SK-N-SH (cell line): Measurements from ENCODE around the gene PLS3. TPM values are rescaled to one million over a fixed set of nuclear protein-coding genes. Genes with fewer than 3 reads are reported as not detected.

ENCODE experiments used
- CTCF ChIA-PET: fragments of 300-600, 350-600 bp; formaldehyde crosslinking; extraction: SDS; loops from one replicate; lab custom pipeline; 2021; lab: Yijun Ruan, JAX
- POLR2A ChIA-PET: fragments of 350-600 bp; sonication (Branson Sonifier 250); formaldehyde crosslinking; extraction: SDS; loops from one replicate; lab custom pipeline; 2020; ENCODE audit warnings: antibody characterized with exemption, inconsistent platforms; lab: Yijun Ruan, JAX
- DNase-seq: peaks from one replicate; pipeline ENCODE4 v3.0.0; 2012
- H2AFZ ChIP-seq: fragments of 200-600 bp; sonication (generic); 2 replicates; pipeline ENCODE4 v1.8.1; 2016; ENCODE audit warnings: antibody characterized with exemption, mild to moderate bottlenecking, low read depth
- H3F3A ChIP-seq: fragments of 200-600 bp; sonication (generic); replicated peaks from 2 replicates; pipeline ENCODE3; 2016; ENCODE audit warnings: antibody characterized with exemption, mild to moderate bottlenecking; ENCODE audit not compliant: insufficient read depth
- H3K27ac ChIP-seq, 2 experiments: fragments of 200-500 bp in 1 of 2; fragments of 200-600 bp in 1 of 2; sonication (Bioruptor generic) in 1 of 2; sonication (generic), shearing (Covaris generic) in 1 of 2; 2 replicates each; pipeline versions ENCODE4 v1.5.1 to v1.6.1; 2014 to 2016; ENCODE audit warnings: low read depth in 2 of 2, inconsistent platforms in 1 of 2, low read length in 1 of 2, mild to moderate bottlenecking in 1 of 2, mixed read lengths in 1 of 2
- H3K27me3 ChIP-seq: fragments of 200-600 bp; sonication (generic), shearing (Covaris generic); 2 replicates; pipeline ENCODE4 v1.6.1; 2016; ENCODE audit warnings: mixed run types; ENCODE audit not compliant: insufficient read depth
- H3K36me3 ChIP-seq, 2 experiments: fragments of 200-500 bp in 1 of 2; fragments of 200-600 bp in 1 of 2; sonication (Bioruptor generic) in 1 of 2; sonication (generic) in 1 of 2; replicated peaks in 1 of 2; 2 replicates each; pipeline versions ENCODE3 to v1.5.1; 2014 to 2016; ENCODE audit warnings: low read length in 1 of 2, mild to moderate bottlenecking in 1 of 2; ENCODE audit not compliant: insufficient read depth in 2 of 2, control insufficient read depth in 1 of 2
- H3K4me1 ChIP-seq, 2 experiments: fragments of 200-500 bp in 1 of 2; fragments of 200-600 bp in 1 of 2; sonication (Bioruptor generic) in 1 of 2; sonication (generic), shearing (Covaris generic) in 1 of 2; 2 replicates each; pipeline versions ENCODE4 v1.5.1 to v1.6.1; 2014 to 2016; ENCODE audit warnings: low read depth in 1 of 2, low read length in 1 of 2, mixed run types in 1 of 2; ENCODE audit not compliant: insufficient read depth in 2 of 2, control insufficient read depth in 1 of 2
- H3K4me2 ChIP-seq: fragments of 200-600 bp; sonication (generic), shearing (Covaris generic); 2 replicates; pipeline ENCODE4 v1.6.1; 2017; ENCODE audit warnings: mixed run types
- H3K4me3 ChIP-seq, 2 experiments: fragments of 200-500 bp in 1 of 2; fragments of 200-600 bp in 1 of 2; sonication (Bioruptor generic) in 1 of 2; sonication (generic), shearing (Covaris generic) in 1 of 2; 2 replicates each; pipeline versions ENCODE4 v1.5.1 to v1.8.1; 2014 to 2016; ENCODE audit warnings: low read depth in 2 of 2, inconsistent platforms in 1 of 2, low read length in 1 of 2, mild to moderate bottlenecking in 1 of 2, mixed read lengths in 1 of 2, moderate library complexity in 1 of 2
- H3K79me2 ChIP-seq: fragments of 200-600 bp; sonication (generic); 2 replicates; pipeline ENCODE4 v1.8.1; 2017; ENCODE audit warnings: mild to moderate bottlenecking; ENCODE audit not compliant: insufficient read depth
- H3K9ac ChIP-seq: fragments of 200-600 bp; sonication (generic); 2 replicates; pipeline ENCODE4 v1.6.1; 2017; ENCODE audit warnings: mixed run types
- H3K9me2 ChIP-seq: fragments of 200-600 bp; sonication (generic); 2 replicates; pipeline ENCODE4 v1.6.1; 2017; ENCODE audit warnings: mixed run types
- H3K9me3 ChIP-seq: fragments of 200-600 bp; sonication (generic); 2 replicates; pipeline ENCODE4 v1.6.1; 2017; ENCODE audit warnings: mixed run types, mild to moderate bottlenecking, moderate library complexity
- H4K20me1 ChIP-seq: fragments of 200-600 bp; sonication (generic); 2 replicates; pipeline ENCODE4 v1.6.1; 2017; ENCODE audit warnings: mild to moderate bottlenecking, mixed run types; ENCODE audit not compliant: insufficient read depth
- CHD2 ChIP-seq: fragments of 150-350 bp; IDR thresholded peaks from 2 replicates; pipeline ENCODE4 v1.6.1; 2018; ENCODE audit warnings: low read length; ENCODE audit not compliant: partially characterized antibody
- CTCF ChIP-seq: fragments of 200-600 bp; sonication (generic); IDR thresholded peaks from 2 replicates; pipeline ENCODE4 v1.6.1; 2017; ENCODE audit warnings: antibody characterized with exemption, mild to moderate bottlenecking, moderate library complexity
- EP300 ChIP-seq, 2 experiments: IDR thresholded peaks; 2 replicates each; pipeline versions ENCODE4 v1.4.0 to v1.6.1; 2012; ENCODE audit warnings: borderline replicate concordance in 1 of 2, low read depth in 1 of 2, low read length in 1 of 2
- EZH2phosphoT487 ChIP-seq: fragments of 200-600 bp; sonication (generic); IDR thresholded peaks from 2 replicates; pipeline ENCODE4 v1.6.1; 2017; ENCODE audit warnings: low read depth, mixed run types, mild to moderate bottlenecking, antibody characterized with exemption, moderate library complexity, borderline replicate concordance
- FOXJ3 ChIP-seq: sonication (generic); formaldehyde crosslinking; IDR thresholded peaks from 2 replicates; pipeline ENCODE4 v1.5.1; 2020; ENCODE audit warnings: mild to moderate bottlenecking, missing genetic modification reagents
- GABPA ChIP-seq: IDR thresholded peaks from 2 replicates; pipeline ENCODE4 v1.4.0; 2012; ENCODE audit warnings: low read depth, mild to moderate bottlenecking
- GATA2 ChIP-seq: sonication (generic); formaldehyde crosslinking; IDR thresholded peaks from 2 replicates; pipeline ENCODE4 v1.5.0; 2020; ENCODE audit warnings: mild to moderate bottlenecking, missing genetic modification reagents
- IRF3 ChIP-seq: fragments of 150-350 bp; IDR thresholded peaks from 2 replicates; pipeline ENCODE4 v1.6.1; 2016; ENCODE audit warnings: mild to moderate bottlenecking, low read depth, low read length
- JUND ChIP-seq: IDR thresholded peaks from 2 replicates; pipeline ENCODE4 v1.4.0; 2012
- MEF2A ChIP-seq: IDR thresholded peaks from 2 replicates; pipeline ENCODE4 v1.4.0; 2012; ENCODE audit warnings: low read depth, borderline replicate concordance
- MXI1 ChIP-seq: IDR thresholded peaks from 2 replicates; pipeline ENCODE4 v1.6.1; 2012; ENCODE audit warnings: mild to moderate bottlenecking, low read depth, low read length, improper control_type of control experiment
- POLR2AphosphoS5 ChIP-seq: IDR thresholded peaks from 2 replicates; pipeline ENCODE4 v1.6.1; 2012; ENCODE audit warnings: low read depth, low read length
- RAD21 ChIP-seq: IDR thresholded peaks from 2 replicates; pipeline ENCODE4 v1.6.1; 2012; ENCODE audit warnings: mild to moderate bottlenecking, low read length
- RCOR1 ChIP-seq: fragments of 150-350 bp; IDR thresholded peaks from 2 replicates; pipeline ENCODE4 v1.6.1; 2017; ENCODE audit warnings: antibody characterized with exemption, low read length
- REST ChIP-seq: IDR thresholded peaks from 2 replicates; pipeline ENCODE4 v1.6.1; 2012; ENCODE audit warnings: mild to moderate bottlenecking, low read depth, low read length, moderate library complexity
- SIN3A ChIP-seq: IDR thresholded peaks from 2 replicates; pipeline ENCODE4 v1.6.1; 2012; ENCODE audit warnings: low read depth, mild to moderate bottlenecking, low read length, moderate library complexity, borderline replicate concordance
- SMC3 ChIP-seq: IDR thresholded peaks from 2 replicates; pipeline ENCODE4 v1.6.1; 2012; ENCODE audit warnings: low read depth, low read length, improper control_type of control experiment
- TCF12 ChIP-seq: IDR thresholded peaks from 2 replicates; pipeline ENCODE4 v1.4.0; 2012
- USF2 ChIP-seq: fragments of 150-350 bp; IDR thresholded peaks from 2 replicates; pipeline ENCODE4 v1.6.1; 2017; ENCODE audit warnings: antibody characterized with exemption, low read length, low read depth, borderline replicate concordance
- WGBS: methylation state at CpG from one replicate; pipeline ENCODE4 v1.1.6; 2017; ENCODE audit warnings: low lambda C conversion rate; 5-methylcytosine and 5-hydroxymethylcytosine counted together
- polyA plus RNA-seq, 3 experiments: library from polyadenylated mRNA; depleted of rRNA; stranded (reverse); fragments of >200 nt; gene quantifications; 2 replicates each; pipeline ENCODE4 v1.2.3, GENCODE V29; 2012

The PLS3 gene
- polyA plus RNA-seq, 1 of the 3 experiments (the other 2 are of a cell fraction) = 35.7 TPM

- WGBS = 49% methylated on average over 5 of the region's 5 CpGs
- H3K36me3 ChIP-seq = peaks cover 8 to 12% of the 10 kb centered on the region in 2 experiments
- no peaks in the 10 kb centered on the region for H3K79me2 ChIP-seq
- no peak overlapping the region for H3K4me3 ChIP-seq
- no peaks in the 10 kb centered on the region; the same call in 1 of the 2 replicates for H3K27me3 ChIP-seq
- H3K4me2 ChIP-seq = no peak overlapping the region
- no peak overlapping the region for H3K27ac ChIP-seq
- H3K9me3 ChIP-seq = no peaks in the 10 kb centered on the region
- TF ChIP-seq SIN3A (no peak), EP300 (IDR thresholded peaks at IDR 0.05; ENCODE audit: borderline replicate concordance in 1 of 2, low read depth in 1 of 2, low read length in 1 of 2) (no peak), EZH2phosphoT487 (no peak), TCF12 (no peak), MXI1 (no peak), POLR2AphosphoS5 (no peak), RCOR1 (no peak), CTCF (no peak), FOXJ3 (no peak), RAD21 (no peak), GATA2 (no peak), SMC3 (no peak), IRF3 (no peak), GABPA (no peak), USF2 (no peak), JUND (no peak), MEF2A (no peak), REST (no peak), CHD2 (no peak)
- ChIA-PET POLR2A (no interaction called here), CTCF (interaction anchor here (1.0 to 6.2 kb wide), 3 partner anchors 9 to 41 kb away, joined by 5 to 37 read pairs (median 6); no protein-coding TSS in a partner anchor)
- no peaks in the 10 kb centered on the region for H3K9me2 ChIP-seq
- H2AFZ ChIP-seq = no peak overlapping the region
- DNase-seq = no peak
- H3K4me1 ChIP-seq = no peaks in the 10 kb centered on the region
- H3K9ac ChIP-seq = no peak overlapping the region
- no peaks in the 10 kb centered on the region for H3F3A ChIP-seq
- H4K20me1 ChIP-seq = no peaks in the 10 kb centered on the region
Observed at GRCh38 chrX:115649461-115650063, 88.6 kb downstream of the PLS3 start.
